HG03025 (cell line): ENCODE data around the gene SPON1.
"Not testable (repeated sequence)": the region's sequence is repeated elsewhere in the genome, so short reads cannot be mapped to it uniquely, and the experiment has no call there.

Source experiments
- ATAC-seq: cut with Tn5 transposase; IDR thresholded peaks from one replicate; pipeline ENCODE4 v1.9.1; 2021; ENCODE audit warnings: mild to moderate bottlenecking, moderate library complexity; ENCODE audit not compliant: unreplicated experiment, low FRiP score

The SPON1 gene

DNA sequence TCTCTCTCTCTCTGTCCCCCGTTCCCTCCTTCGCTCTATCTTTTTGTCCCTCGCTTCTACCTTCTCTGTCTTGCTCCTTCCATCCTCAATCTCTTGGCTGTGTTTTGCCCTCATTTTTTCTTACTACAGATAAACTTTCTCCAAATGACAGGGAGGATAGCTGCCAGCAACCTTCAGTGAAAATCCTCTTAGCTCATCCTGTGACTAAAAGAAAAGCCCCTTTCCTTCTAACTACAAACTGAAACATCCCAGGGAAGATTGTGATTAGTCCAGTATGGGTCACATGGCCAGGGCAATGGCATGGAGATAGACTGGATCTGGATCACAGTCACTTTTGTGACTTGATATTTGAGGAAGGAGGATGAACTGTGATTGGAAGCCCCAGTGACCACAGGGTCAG is 10.4 kb downstream of the SPON1 start:
- ATAC-seq, result no peak

DNA sequence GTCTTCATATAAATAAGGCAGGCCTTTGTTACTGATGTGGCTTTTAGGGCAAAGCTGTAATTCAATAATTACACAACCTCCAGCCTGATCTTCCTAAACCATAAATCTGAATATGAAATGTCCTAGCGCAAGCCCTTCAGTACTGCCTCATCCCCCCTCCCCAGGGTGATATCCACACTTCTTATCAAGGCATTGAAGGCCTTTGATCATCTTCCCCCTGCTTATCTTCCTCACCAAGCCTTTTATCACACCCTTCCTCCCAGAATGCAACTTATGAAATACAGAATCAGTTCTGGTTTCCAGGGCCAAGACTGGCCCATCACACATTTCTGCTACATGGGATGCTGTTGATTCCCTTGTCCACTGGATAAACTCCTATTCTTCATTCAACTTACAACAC is 12.1 kb downstream of the SPON1 start:
- ATAC-seq, result no peak

GRCh38 chr11:13983081-13983751 is 20.7 kb downstream of the SPON1 start:
- ATAC-seq, result no peak

- no peak for ATAC-seq
Observed at GRCh38 chr11:13984616-13985450, 22.3 kb downstream of the SPON1 start.

GRCh38 chr11:13986695-13987094 is 24.2 kb downstream of the SPON1 start:
- not testable (repeated sequence) for ATAC-seq

- not testable (repeated sequence) for ATAC-seq
Observed at GRCh38 chr11:13992158-13992856, 29.8 kb downstream of the SPON1 start.

- no peak for ATAC-seq
Observed at GRCh38 chr11:13993096-13993765, 30.7 kb downstream of the SPON1 start.

- ATAC-seq, result no peak
Observed at GRCh38 chr11:13997881-13998280, 35.4 kb downstream of the SPON1 start.

DNA sequence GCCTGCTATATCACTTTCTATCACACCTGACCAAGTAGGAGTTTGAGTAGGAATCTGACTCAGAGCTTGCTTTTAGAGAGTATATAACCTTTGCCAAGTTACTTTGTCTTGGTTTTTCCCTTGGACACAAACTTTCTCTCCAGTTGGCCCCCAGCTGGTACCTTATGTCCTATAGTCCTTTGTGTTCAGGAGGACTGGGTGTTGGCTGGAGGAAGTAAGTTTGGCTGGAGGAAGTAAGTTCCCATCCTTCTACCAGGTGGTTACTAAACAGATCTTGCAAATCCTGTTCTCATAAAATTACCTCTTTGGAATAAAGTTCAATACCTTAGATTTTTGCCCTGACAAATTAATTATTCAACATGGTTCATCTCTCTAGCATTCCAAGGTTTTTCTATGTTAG is 37.2 kb downstream of the SPON1 start:
- no peak for ATAC-seq

DNA sequence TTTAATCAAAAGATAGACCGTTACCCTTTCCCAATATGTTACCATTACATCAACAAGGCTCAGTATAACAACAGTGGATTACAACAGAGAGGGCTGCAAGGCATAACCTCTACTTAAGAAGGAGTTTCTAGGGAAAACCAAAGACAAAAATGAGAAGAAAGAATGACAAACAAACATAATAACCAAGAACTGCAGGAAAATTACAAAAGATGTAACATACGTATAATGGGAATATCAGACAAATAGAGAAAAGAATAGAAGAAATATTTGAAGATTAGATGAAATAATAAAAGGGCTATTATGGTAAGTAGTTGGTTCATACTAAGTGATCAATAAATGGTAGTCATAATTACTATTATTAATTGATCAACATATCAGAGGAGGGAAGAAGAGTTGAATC is 39.1 kb downstream of the SPON1 start:
- ATAC-seq, result no peak

DNA sequence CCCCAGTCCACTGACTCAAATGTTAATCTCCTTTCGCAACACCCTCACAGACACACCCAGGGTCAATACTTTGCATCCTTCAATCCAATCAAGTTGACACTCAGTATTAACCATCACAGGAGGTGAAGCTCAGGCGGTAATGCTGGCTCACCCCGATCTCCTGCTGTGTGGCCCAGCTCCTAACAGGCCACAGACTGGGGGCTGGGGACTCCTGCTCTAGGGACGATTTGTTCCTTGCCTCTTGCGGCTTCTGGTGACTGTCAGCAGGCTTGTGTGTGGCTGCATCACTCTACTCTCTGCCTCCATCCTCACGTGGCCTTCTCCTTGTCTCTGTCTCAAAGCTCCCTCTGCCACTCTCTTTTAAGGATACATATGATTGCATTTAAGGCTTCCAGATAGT is 45.0 kb downstream of the SPON1 start:
- no peak for ATAC-seq

- ATAC-seq, result no peak
Observed at GRCh38 chr11:14010665-14011064, 48.1 kb downstream of the SPON1 start.

DNA sequence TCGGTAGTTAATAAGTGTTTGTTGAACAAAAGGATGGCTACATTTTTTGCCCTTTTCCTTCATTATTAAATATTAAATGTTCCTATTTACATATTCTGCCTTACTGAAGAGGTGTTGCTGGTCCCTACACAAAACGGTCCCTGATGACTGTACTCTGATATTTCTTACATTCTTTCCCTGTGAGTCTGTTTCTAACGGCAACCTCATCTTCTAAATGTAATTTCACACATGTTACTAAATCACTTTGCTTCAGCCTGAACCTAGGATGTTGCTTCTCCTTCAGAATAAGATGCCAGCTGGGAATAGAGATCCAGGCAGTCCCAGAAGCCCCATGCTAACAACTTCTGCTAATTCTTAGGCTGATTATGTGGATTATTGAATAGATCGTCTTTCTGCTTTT is 50.3 kb downstream of the SPON1 start:
- no peak for ATAC-seq

- no peak for ATAC-seq
Observed at GRCh38 chr11:14015711-14016110, 53.2 kb downstream of the SPON1 start.

DNA sequence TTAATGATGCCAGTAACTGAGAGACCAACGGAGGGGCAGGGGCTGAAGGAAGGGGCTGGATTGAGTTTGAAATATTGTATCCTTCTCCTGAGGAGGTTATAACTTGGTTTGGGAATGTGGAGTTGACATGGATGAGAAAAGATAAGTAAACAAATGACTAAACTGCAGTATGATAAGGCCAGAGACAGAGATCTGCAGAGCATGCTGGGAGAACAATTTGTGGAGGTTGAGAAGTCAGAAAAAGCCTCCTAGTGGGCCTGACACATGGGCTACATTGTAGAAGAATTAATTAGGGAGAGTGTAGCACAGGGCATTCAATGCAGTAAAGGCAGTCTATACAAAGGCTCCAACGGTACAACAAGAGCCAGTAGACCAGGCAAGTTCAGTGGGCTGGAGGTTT is 55.9 kb downstream of the SPON1 start:
- ATAC-seq, result no peak

DNA sequence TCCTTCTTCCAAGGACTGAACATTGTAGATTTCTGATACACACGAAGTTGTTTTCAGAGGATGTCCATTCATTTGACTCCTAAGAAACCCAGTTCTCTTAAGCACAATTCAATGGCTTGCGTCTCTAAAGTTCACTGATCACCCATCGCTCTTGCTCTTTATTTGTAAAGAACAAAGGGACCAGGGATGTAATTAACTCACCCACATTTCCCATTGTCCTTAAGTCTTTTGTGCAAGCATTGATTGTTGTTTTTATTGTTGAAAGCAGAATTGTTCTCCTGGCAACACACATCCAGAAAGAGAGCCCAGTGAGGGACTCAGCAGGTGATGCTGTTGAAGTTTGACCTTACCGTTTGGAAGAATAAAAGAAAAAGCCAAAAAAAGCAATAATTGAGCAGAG is 59.2 kb downstream of the SPON1 start:
- ATAC-seq, result no peak

DNA sequence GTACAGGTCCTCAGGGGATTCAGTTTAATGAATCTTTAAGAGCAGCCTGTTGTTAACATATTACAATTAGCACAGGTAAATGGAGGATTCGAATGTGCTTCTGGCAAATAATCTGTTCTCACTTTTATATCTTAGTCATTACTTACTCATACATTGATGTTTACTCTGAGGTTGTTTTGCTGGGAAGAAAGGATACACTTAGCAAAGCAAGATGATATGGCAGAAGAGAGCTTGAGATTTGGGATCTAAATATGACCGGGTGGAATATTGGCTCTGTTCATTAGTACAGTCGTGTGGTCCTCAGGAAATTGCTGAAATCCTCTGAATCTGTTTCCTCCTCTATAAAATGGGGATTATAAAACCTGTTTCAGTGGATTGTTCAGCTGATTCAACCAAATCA is 59.7 kb downstream of the SPON1 start:
- no peak for ATAC-seq

GRCh38 chr11:14022821-14023220 is 60.3 kb downstream of the SPON1 start:
- no peak for ATAC-seq

GRCh38 chr11:14026961-14027360 is 64.4 kb downstream of the SPON1 start:
- no peak for ATAC-seq

- ATAC-seq, result no peak
Observed at GRCh38 chr11:14027525-14027924, 65.0 kb downstream of the SPON1 start.

DNA sequence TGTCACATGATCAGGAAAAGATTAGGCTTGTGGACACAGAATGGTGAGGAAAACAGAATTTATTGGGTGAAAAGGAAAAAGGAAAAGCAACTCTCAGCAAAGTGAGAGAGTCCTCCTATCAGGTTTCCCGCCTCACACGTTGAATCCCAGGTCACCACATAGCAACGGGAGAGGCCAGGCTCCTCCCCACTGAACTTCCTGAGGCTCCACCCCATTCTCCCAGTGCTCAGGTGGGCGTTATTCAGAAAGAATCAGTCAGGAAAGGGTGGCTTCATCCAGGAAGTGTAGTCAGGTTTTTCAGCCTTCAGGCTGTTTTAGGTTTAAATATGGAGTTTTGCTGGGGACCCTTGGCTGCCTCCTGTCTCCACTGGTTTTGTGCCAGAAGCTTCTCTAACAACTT is 66.9 kb downstream of the SPON1 start:
- ATAC-seq, result no peak
